Natural killer cell (primary cell): ENCODE results near the gene UBE3B. TPM values are rescaled to one million over a fixed set of nuclear protein-coding genes. Genes with fewer than 3 reads are reported as not detected.
"Not testable (repeated sequence)": the region's sequence is repeated elsewhere in the genome, so short reads cannot be mapped to it uniquely, and the experiment has no call there.

Experiments
- ATAC-seq, 3 donors: fragments of 150-1000 bp in 2 of 3; fragments of 200-7000 bp in 1 of 3; cut with Tn5 transposase; 1 replicate in 1 of 3; 2 replicates in 2 of 3; pipeline ENCODE4 v1.10.0; 2021; ENCODE audit warnings: mild to moderate bottlenecking in 2 of 3, moderate library complexity in 2 of 3
- DNase-seq, 2 donors: peaks; one replicate each; pipeline versions ENCODE4 v3.0.0 to v3.0.0-alpha.2; 2013 to 2021; ENCODE audit warnings: mixed read lengths in 1 of 2
- H3K27ac ChIP-seq: one replicate; pipeline ENCODE4 v1.5.1; 2013; ENCODE audit warnings: mild to moderate bottlenecking, low read length
- H3K27me3 ChIP-seq: one replicate; pipeline ENCODE4 v1.6.1; 2013; ENCODE audit warnings: low read length; ENCODE audit not compliant: control insufficient read depth, insufficient read depth
- H3K36me3 ChIP-seq: one replicate; pipeline ENCODE4 v1.6.1; 2013; ENCODE audit warnings: low read length; ENCODE audit not compliant: control insufficient read depth, insufficient read depth
- H3K4me1 ChIP-seq: one replicate; pipeline ENCODE4 v1.6.1; 2013; ENCODE audit warnings: low read length; ENCODE audit not compliant: control insufficient read depth, insufficient read depth
- H3K4me3 ChIP-seq: one replicate; pipeline ENCODE4 v1.5.1; 2013; ENCODE audit warnings: low read length
- H3K9me3 ChIP-seq: one replicate; pipeline ENCODE4 v1.6.1; 2013; ENCODE audit warnings: low read length; ENCODE audit not compliant: control insufficient read depth, insufficient read depth
- H3K27ac Mint-ChIP-seq, 2 donors: one replicate each; pipeline ENCODE4 v1.8.0; 2022; ENCODE audit warnings: mild to moderate bottlenecking in 2 of 2, mixed read lengths in 2 of 2, moderate library complexity in 1 of 2
- H3K27me3 Mint-ChIP-seq, 2 donors: one replicate each; pipeline ENCODE4 v1.8.0; 2022; ENCODE audit warnings: low read depth in 2 of 2, mixed read lengths in 2 of 2
- H3K36me3 Mint-ChIP-seq: one replicate; pipeline ENCODE4 v1.8.0; 2022; ENCODE audit warnings: mixed read lengths
- H3K4me1 Mint-ChIP-seq, 2 donors: one replicate each; pipeline ENCODE4 v1.8.0; 2022; ENCODE audit warnings: mixed read lengths in 2 of 2
- H3K4me3 Mint-ChIP-seq: one replicate; pipeline ENCODE4 v1.8.0; 2022; ENCODE audit warnings: mild to moderate bottlenecking, moderate library complexity, mixed read lengths
- H3K9me3 Mint-ChIP-seq, 2 donors: one replicate each; pipeline ENCODE4 v1.8.0; 2022; ENCODE audit warnings: mixed read lengths in 2 of 2
- CTCF ChIP-seq: fragments of 200-600 bp; IDR thresholded peaks from one replicate; pipeline ENCODE4 v1.8.0; 2022; ENCODE audit warnings: antibody characterized with exemption
- WGBS: methylation state at CpG from one replicate; pipeline ENCODE4 v1.1.7; 2013; ENCODE audit warnings: missing lambda C conversion rate; ENCODE audit not compliant: insufficient coverage; 5-methylcytosine and 5-hydroxymethylcytosine counted together
- intact Hi-C: fragments of 100-400 bp; cut with micrococcal nuclease; formaldehyde crosslinking; loops from one replicate; pipeline ENCODE4 v1.14.2; 2022
- total RNA-seq, 4 donors: library from RNA; stranded (reverse); fragments of 120-200 nt in 1 of 4; gene quantifications; one replicate each; pipeline versions ENCODE4 v1.2.3 to v1.2.4, GENCODE V29; 2013 to 2022

The UBE3B gene
- total RNA-seq, 3 donors from 2014 or later (not counting 1 experiment from before 2014, with no cell fraction given), result 32.2 to 46.7 (median 39.5) TPM

- WGBS, result 93% methylated on average over 6 of the region's 7 CpGs
- Mint-ChIP-seq H3K27me3 (no peaks in the 10 kb centered on the region), H3K27ac (no peak overlapping the region), H3K4me3 (no peak overlapping the region), H3K9me3 (no peaks in the 10 kb centered on the region), H3K36me3 (no peaks in the 10 kb centered on the region), H3K4me1 (peaks cover 10 to 15% of the 10 kb centered on the region in 2 donors)
- Histone ChIP-seq H3K4me3 (no peak overlapping the region), H3K27ac (no peak overlapping the region), H3K4me1 (peaks cover 12% of the 10 kb centered on the region), H3K36me3 (no peaks in the 10 kb centered on the region), H3K27me3 (no peaks in the 10 kb centered on the region), H3K9me3 (no peaks in the 10 kb centered on the region)
- TF ChIP-seq CTCF, result no peak
- ATAC-seq (no peak), DNase-seq (no peak)
- intact Hi-C loops, result no loop called here
These were observed 42.9 kb upstream of the UBE3B start for GRCh38 chr12:109434582-109434981.

- no peak for ATAC-seq
- no peak for TF ChIP-seq CTCF
- Mint-ChIP-seq H3K36me3 (no peaks in the 10 kb centered on the region), H3K4me3 (no peak overlapping the region), H3K9me3 (no peaks in the 10 kb centered on the region), H3K4me1 (peaks cover 10 to 15% of the 10 kb centered on the region in 2 donors), H3K27ac (no peak overlapping the region), H3K27me3 (no peaks in the 10 kb centered on the region)
- 90% methylated on average over 17 of the region's 17 CpGs for WGBS
- Histone ChIP-seq H3K4me1 (peaks cover 12% of the 10 kb centered on the region), H3K27ac (no peak overlapping the region), H3K9me3 (no peaks in the 10 kb centered on the region), H3K27me3 (no peaks in the 10 kb centered on the region), H3K36me3 (no peaks in the 10 kb centered on the region), H3K4me3 (no peak overlapping the region)
- no peak for DNase-seq
- intact Hi-C loops, result no loop called here
These were observed 41.8 kb upstream of the UBE3B start for GRCh38 chr12:109435428-109436187.

DNA sequence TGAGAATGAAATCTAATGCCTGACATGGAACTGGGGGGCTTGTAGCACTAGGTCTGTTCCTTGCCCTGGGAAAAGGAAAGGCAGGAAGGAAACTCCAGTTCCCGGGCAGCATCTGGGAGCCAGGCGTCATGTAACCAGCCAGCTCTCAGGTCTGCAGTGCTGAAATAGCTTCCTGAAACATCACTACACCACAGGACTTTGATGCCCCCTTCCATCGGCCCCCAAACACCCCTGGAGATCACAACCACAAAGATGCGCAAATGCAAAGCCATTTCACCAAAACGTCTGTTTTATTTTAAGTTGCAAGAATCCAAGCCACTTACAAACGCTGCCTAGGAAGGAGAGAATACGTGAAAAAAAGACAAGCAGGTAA is 41.3 kb upstream of the UBE3B start:
- no peak overlapping the region for H3K4me3 Mint-ChIP-seq
- H3K27me3 Mint-ChIP-seq, result no peaks in the 10 kb centered on the region
- H3K4me1 Mint-ChIP-seq, result peaks cover 10 to 15% of the 10 kb centered on the region in 2 donors
- intact Hi-C loops, result no loop called here
- TF ChIP-seq CTCF, result no peak
- H3K27me3 ChIP-seq, result no peaks in the 10 kb centered on the region
- H3K4me3 ChIP-seq, result no peak overlapping the region
- WGBS, result 77% methylated on average over 7 of the region's 7 CpGs
- no peaks in the 10 kb centered on the region for H3K36me3 ChIP-seq
- H3K9me3 ChIP-seq, result no peaks in the 10 kb centered on the region
- ATAC-seq (no peak), DNase-seq (no peak)
- H3K9me3 Mint-ChIP-seq, result no peaks in the 10 kb centered on the region
- H3K27ac ChIP-seq, result no peak overlapping the region
- no peak overlapping the region for H3K27ac Mint-ChIP-seq
- H3K4me1 ChIP-seq, result peaks cover 12% of the 10 kb centered on the region
- H3K36me3 Mint-ChIP-seq, result no peaks in the 10 kb centered on the region

DNA sequence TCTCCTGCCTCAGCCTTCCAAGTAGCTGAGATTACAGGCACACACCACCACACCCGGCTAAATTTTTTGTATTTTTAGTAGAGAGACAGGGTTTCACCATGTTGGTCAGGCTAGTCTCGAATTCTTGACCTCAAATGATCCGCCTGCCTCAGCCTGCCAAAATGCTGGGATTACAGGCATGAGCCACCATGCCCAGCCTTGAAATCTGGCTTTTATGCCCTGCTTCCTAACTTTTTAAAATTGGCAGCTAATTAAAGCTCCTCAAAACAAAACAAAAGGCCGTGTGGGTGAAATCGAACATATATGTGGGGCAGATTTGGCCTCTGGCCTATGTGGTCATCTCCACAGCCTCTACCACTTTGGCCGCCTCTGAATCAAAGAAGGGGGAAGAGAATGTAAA is 38.3 kb upstream of the UBE3B start:
- intact Hi-C loops, result no loop called here
- H3K36me3 ChIP-seq, result no peaks in the 10 kb centered on the region
- no peaks in the 10 kb centered on the region for H3K27me3 Mint-ChIP-seq
- H3K4me3 Mint-ChIP-seq, result no peak overlapping the region
- no peaks in the 10 kb centered on the region for H3K27me3 ChIP-seq
- DNase-seq, result no peak
- no peaks in the 10 kb centered on the region for H3K9me3 ChIP-seq
- TF ChIP-seq CTCF, result no peak
- WGBS, result over 99% methylated on average over 6 of the region's 6 CpGs
- peaks cover 5 to 10% of the 10 kb centered on the region in 2 donors for H3K4me1 Mint-ChIP-seq
- no peak for ATAC-seq
- peaks cover 5% of the 10 kb centered on the region for H3K4me1 ChIP-seq
- H3K4me3 ChIP-seq, result no peak overlapping the region
- H3K27ac ChIP-seq, result no peak overlapping the region
- H3K9me3 Mint-ChIP-seq, result no peaks in the 10 kb centered on the region
- H3K36me3 Mint-ChIP-seq, result no peaks in the 10 kb centered on the region
- no peak overlapping the region for H3K27ac Mint-ChIP-seq

DNA sequence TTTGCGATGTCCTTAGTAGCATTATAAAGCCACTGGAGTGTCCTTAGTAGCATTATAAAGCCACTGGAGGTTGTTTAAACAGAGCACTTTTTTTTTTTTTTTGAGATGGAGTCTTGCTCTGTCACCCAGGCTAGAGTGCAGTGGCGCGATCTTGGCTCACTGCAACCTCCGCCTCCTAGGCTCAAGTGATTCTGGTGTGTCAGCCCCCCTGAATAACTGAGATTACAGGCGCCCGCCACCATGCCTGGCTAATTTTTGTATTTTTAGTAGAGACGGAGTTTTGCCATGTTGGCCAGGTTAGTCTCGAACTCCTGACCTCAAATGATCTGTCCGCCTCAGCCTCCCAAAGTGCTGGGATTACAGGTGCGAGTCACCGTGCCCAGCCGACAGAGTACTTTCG is 37.5 kb upstream of the UBE3B start:
- H3K27me3 Mint-ChIP-seq, H3K27ac ChIP-seq, H3K9me3 ChIP-seq, H3K4me3 ChIP-seq, H3K9me3 Mint-ChIP-seq, H3K36me3 Mint-ChIP-seq, H3K4me3 Mint-ChIP-seq, intact Hi-C loops, DNase-seq, ATAC-seq, H3K4me1 ChIP-seq, H3K36me3 ChIP-seq, H3K27me3 ChIP-seq: not testable (repeated sequence)
- WGBS, result 97% methylated on average over 13 of the region's 13 CpGs
- Mint-ChIP-seq H3K27ac (peak overlapping the region in 1 of 2 donors; percentile 40), H3K4me1 (peaks cover 12 to 18% of the 10 kb centered on the region in 2 donors)
